ENCODE measurements around the gene MALRD1.
"Not testable (repeated sequence)": the region's sequence is repeated elsewhere in the genome, so short reads cannot be mapped to it uniquely, and the experiment has no call there.

- not testable (repeated sequence) for TF ChIP-seq POLR2A, CTCF (IDR thresholded peaks at IDR 0.05)
Measured at GRCh38 chr10:19769826-19770225, 721.2 kb downstream of the MALRD1 start.

Measured in body of pancreas (tissue), 4 donors.